AG20443 (cell line): ENCODE measurements around the gene CMKLR1.

Source experiments
- DNase-seq: peaks from one replicate; pipeline ENCODE4 v3.0.0; 2012; ENCODE audit warnings: low spot score, mixed read lengths

Gene CMKLR1

DNA sequence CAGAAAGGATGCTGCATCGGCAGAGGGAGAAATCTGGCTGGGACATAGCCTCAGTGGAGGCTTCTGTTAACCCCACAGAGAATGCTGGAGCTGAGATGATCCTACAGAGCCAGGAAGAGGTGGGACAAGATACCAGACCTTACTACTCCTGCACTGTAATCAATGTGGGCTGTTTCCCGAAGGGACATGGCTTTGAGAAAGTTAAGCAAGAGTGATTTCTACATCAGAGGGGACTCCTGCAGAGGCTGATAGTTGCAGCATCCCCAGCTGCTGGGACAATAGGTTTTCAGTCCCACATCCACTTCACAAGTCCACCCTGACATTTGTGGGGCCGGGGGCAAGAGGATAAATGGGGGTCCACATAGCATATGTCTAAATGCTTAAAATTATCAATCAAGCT lies 22.5 kb upstream of the CMKLR1 start:
- no peak for DNase-seq

DNA sequence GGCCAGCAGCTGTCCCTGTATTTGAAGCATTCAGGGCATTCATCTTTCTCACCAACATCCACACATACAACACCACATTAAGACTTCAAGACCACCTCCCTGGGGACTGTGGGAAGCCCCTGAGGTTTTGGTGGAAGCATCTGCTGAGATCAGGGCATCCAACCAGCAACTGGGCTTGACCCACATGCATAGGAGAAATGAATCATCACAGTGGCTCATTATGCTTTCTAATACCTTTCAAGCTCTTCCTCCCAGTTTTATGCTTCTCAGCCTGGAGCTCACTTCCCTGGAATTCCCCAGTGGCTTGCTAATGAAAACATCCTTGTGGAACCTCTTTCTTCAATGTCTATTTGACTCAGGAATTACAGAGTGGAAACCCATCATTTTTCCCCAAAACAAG lies 21.4 kb upstream of the CMKLR1 start:
- DNase-seq = no peak

DNA sequence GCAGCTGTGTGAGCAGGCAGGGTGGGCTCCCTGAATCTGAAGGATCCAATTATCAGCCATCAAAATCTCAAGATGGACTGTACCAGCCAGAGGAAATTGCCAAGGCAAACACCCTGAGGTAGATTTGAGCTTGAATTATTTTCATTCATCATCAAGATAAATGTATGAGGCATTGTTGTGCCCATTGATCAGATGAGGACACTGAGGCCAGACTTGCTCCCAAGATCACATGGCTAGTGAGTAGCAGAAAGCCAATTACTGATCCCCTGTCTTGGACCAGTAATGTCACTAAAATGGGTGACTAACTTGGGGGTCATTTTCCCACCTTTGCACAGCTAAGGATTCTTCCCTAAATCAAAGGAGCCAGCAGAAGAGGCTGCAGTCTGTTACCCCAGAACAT lies 20.9 kb upstream of the CMKLR1 start:
- DNase-seq = no peak

DNA sequence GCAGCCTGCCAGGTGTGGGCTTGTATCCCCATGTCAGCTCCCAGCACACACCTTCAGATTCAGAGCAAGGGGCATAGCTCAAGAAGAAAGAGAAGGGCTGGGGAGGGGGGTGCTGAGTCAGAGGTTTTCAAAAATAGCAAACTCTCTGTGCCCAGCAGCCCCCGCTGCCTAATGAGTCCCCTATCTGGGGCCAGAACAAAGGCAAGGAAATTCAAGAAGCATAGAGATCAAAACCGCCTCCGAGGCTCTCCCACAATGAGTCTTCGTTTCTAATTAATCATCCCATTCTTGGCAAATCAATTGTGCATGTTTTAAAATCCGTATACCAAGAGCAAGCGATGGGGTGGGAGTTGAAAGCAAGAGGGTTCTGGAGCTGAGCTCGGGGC lies 19.5 kb upstream of the CMKLR1 start:
- no peak for DNase-seq

DNA sequence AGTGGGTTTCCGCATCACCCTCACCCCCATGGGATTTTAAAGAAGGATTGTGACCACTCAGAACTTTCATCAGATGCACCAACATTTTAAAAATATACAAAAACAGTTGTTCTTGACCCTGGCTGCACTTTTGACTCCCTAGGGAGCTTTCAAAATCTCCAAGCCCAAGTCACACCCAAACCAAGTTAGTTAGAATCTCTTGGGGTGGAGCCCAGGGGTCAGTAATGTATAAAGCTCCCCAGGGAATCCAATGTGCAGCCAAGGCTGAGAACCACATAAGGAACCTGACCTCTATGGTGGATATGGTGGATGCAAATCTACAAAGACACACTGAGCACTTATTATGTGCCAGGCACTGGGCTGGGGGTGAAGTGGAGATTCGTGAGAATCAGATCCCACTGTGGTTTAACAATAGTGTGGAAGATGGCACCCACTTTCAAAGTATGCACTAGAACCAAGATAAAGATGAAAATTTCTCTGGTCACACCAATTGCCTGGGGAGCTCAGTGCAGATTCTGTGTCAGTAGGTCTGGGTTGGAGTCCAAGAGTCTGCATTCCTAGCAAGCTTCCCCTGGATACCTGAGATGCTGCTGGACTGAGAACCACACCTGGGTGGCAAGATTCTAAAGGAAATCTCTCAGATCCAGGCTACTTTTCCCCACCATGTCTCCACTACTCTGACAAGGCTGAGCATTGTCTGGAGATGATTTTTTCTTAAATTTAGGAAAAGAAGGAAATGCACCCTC lies 18.9 kb upstream of the CMKLR1 start:
- no peak for DNase-seq

DNA sequence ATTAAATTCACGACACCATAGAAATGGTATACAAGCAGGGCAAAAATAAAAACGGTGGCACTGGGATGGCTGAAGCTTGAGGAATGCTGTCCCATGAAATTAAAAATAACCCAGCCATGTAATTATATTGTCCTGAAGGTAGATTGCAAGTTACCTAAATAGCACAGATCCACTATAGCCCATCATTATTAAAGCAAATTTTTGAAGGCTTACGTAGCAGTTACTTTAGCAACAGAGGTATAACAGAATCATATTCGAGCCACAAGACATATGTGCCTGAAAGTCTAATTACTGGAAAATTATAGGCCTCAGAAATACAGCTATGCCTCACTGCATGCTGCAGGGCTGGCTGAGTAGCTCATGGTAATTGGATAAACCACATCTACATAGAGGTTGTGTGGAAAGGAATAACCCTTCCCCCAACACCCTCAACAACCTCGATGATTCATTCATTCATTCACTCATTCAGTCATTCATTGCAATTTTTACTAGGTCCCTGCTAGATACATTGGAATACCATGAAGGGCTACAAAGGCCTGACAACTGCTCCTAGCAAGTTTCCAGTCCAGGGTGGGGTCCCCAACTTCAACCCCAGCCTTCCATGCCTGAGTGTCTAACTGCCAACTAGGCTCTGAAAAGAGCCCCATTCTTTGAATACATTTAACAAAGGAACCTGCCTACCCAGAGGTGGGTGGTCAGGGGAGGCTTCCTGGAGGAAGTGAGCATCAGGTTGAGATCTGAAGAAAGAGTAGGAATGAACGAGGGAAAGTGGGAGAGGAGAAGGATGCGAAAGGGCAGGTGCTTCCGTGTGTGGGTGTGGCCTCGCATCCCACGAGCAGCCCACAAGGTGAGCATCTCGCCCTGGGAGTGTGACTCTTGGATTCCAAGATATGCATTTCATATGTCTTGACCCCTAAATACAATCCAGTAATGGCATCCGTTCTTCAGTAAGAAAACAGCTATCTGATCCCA lies 18.0 kb upstream of the CMKLR1 start:
- DNase-seq = no peak

DNA sequence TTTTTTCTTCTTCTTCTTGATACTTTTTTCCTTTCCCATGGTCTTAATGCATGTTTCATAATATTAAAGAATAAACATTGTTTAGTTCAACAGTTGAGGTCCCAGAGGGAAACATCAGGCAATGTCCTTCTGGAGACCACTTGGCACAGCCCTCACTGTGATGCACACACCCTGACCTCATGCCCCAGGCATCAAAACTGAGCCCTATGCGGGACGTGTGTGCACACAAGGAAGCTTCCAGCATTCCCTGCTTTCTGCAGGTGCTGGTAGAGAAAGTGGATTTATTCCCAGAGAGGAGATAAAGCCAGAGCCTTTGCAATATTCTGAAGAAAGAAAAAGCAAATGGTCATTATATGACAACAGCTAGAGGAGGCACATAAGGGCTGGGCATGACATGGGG lies 16.0 kb upstream of the CMKLR1 start:
- DNase-seq = no peak

DNA sequence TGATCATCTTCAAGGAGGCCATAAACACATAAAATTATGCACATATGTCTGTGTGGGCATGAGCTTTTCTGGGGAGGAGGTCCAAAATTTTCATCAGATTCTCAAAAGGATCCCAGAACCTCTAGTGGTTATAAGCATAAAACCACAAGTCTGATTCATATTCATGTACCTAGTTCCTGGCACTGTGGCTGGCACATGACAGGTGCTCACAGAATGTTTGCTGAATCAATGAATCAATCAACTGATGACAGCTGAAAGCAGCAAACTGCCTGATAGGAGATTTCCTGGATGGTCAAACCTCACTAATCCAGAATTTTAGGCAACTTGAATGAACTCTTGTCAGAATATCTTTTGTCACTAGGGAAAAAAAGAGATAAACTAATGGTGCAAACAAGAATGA lies 13.5 kb upstream of the CMKLR1 start:
- no peak for DNase-seq

DNA sequence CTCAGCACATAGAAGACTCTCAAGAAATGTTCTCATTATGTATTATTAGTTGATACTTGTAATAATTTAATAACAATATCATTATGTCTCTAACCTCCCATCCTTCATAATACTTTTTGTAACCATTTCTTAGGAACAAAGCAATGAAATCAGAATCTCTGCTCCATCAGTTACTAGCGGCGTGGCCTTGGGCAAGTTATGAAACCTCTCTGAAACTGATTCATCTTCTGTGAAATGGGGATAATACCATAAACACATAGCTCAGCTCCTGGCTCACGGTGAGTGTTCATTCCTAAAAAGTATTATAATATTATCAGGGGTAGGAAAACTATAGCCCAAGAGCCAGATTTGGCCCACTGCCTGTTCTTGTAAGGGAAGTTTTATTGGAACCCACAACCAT lies 11.4 kb upstream of the CMKLR1 start:
- no peak for DNase-seq

DNA sequence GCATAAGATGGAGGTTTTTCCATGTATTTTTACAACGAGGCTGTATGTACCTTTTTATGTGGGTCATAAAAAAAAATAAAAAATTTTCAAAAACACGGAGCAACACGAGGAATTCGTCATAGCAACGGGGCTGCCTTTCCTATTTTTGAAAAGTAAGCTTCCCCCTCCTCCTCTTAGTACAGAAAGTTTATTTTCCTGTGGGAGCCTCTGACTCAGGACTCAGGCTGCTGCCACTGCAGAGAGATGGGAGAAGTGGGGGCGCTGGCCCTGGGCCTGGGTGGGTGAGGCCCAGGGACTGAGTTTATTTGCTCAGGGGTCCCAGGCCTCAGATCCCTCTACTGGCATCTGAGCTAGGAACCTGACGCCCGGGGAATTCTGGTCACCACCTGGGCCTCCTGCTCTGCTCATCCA lies 10.2 kb upstream of the CMKLR1 start:
- no peak for DNase-seq

DNA sequence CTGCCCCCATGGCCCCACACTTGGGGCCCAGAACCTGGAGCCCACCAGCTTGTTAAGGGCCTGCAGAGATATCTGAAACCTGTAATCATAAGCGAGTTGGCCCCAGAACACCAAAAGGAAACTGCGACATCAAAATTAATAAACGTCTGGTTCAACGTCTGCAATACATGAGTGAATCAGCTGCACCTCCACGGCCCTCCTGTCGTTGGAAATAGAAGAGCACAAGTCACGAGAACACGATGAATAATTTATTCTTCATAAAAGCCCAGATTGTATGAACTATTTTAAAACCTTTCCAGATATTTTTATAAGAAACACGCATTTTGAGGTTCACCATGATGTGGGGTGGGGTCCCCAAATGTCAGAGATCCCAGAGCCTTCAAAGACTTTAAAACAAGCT lies 9.7 kb upstream of the CMKLR1 start:
- DNase-seq = no peak

DNA sequence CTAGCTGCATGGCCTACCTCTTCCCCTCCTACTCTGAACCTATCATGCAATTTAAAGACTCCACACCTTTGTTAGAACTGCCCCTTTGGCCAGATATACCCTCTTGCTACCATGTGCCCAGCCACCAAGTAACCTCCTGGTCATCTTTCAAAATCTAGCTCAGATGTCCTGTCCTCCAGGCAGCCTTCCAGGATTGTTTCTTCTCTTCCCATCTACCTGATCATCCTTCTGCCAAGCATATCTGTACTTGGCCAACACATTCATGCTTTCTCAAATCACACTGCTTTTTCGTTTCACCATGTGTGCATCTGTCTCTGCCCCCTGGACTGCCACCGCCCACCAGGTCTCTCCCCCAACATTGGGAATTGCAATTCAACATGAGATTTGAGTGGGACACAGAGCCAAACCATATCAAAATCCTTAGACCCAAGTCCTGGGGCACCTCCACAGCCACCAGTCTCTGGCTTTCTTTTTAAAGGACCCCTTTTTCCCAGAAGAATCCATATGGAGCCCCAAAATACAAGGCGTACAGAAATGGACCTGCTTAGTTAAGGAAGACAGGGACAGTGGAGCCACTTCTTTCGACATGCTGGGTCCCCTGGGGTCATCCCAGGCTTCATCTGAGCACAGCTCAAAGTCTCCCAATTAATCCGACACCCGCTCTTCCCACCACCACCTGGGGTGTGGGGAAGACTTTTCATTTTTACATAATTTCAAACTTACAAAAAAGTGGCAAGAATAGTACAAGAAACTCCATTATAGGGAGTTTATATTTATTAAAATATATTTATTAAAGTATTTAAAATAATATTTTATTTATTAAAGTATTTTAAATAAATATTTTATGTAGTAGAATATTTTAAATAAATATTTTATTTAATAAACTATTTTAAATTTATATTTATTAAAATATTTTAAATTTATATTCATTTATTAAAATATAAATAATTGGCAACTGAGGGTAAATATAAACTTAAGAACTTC lies 7.9 kb upstream of the CMKLR1 start:
- DNase-seq = no peak

DNA sequence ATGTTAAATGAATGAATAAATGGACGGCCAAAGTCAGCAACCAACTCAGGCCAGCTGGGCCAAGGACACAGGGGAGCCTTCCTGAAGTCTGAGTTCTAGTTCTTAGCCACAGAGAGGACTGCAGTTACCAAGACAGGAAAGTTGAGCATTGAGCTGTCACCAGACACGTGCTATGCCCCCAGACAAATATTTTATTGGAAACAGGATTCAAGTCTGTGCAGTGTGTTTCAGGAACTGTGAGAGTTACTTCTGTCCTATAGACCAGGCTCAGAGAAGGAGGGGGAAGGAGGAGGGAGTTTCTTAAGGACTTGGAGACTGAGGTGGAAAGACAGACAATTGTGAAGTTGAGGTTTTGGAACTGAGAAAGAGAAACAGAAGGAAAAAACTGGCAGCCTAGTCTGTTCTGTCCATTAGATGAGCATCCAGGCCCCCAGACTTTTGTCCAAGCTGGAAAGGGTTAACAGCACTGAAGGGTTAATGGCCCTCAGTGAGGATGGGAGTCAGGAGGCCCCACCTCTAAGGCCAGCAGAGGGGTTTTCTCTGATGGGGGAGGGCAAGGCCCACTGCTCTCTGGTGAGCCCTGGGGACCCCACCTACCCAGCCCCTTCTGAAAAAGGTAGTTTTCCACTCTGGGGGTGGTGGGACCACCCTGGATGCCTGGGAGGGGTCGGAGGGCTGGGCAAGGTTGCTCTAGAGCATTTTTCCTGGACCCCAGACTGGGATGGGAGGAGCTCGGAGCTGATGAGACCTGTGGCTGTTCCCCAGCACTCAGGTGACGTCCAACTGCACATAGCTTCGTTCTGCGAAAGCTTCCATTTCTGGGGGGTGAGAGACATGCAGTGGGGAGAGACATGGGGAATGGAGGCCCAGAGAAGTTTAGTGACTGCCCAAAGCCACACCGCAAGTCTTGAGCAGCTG lies 6.9 kb upstream of the CMKLR1 start:
- DNase-seq = no peak

DNA sequence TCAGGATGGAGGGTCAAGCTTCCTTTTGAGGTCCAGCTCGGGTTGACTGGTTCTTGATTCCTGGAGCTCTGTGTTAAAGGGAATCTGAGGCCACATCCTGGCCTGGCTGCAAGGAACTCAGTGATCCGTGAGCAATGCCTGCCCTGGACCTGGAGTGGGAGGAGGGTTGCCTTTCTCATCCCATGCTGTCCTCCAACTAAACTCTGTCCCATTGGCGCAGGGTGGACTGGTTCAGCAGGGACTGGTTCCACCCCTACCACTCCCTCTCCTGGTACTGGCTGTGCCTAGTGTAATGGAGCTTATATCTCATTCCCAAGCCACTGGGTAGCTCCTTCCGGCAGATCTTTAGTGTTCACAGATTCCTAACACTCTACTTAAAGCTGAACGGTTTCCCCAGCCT lies 3.9 kb upstream of the CMKLR1 start:
- peak; percentile 22 for DNase-seq

DNA sequence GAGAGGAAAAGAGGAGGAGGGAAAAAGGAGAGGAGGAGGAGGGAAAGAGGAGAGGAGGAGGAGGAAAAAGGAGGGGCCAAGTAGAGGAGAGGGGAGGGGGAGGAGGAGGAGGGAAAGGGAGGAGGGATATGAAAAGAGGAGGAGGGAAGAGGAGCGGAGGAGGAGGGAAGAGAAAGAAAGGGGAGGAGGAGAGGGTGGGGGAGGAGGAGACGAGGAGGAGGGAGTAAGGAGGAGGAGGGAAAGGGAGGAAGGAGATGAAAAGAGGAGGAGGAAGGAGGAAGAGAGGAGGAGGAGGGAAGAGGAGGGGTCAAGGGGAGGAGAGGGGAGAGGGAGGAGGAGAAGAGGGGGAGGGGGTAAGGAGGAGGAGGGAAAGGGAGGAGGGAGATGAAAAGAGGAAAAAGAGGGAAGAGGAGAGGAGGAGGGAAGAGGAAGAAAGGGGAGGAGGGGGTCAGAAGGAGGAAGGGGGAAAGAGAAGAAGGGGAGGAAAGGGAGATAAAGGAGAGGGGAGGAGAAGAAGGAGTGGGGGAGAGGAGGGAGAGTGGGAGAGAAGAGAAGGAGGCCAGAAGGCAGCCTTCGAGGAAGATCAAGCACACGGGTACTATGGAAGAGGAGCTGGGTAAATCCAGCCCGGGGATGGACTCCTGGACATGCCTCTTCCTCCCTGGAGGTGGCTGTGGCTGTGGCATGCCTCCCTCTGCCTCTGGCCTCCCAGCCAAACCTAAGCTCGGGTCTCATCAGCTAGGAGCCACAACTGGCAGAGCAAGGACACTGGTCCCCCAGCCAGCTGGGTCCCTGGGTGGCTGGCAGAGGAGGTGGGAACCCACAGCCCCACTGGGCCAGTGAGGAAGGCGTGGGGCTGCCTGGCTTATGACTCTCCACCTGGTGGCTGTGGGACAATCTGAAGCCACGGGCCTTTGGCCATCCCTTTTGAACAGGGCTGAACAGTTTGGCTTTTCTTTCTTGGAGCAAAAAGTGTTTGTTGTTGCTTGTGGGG lies 3.0 kb upstream of the CMKLR1 start:
- DNase-seq = no peak

DNA sequence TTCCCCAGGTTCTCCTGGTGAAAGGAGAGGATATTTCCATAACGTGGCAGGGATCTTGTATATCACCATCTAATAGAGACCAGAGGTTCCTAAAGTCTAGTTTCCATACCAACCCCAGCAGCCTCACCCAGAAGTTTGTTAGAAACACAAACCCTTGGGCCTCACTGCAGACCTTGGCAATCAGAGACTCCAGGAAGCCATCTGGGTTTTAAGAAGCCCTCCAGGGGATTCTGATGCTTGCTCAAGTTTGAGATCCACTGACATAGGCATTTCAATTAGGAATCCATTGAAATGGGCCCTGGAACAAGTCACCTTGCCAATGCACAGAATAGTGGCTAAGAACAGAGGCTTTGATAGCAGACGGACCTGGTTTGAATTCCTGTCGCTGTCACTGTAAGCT lies 2.2 kb upstream of the CMKLR1 start:
- no peak for DNase-seq

DNA sequence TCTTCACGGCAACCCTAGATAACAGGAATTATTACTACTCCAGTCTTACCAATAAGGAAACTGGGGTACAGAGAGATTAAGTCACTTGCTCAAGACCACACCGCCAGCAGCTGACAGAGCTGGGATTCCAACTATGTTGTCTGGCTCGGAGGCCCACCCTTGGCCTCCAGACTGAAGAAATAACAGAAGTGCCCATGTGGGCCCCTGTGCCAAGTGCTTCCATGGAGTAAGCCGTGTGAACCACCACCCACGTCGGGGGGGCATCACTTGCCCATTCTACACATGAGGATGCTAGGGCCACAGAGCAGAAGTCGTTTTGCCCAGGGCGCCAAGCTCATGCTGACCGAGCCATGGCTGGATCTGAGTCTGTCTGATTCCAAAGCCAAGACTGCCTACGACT lies 926 bp upstream of the CMKLR1 start:
- no peak for DNase-seq

DNA sequence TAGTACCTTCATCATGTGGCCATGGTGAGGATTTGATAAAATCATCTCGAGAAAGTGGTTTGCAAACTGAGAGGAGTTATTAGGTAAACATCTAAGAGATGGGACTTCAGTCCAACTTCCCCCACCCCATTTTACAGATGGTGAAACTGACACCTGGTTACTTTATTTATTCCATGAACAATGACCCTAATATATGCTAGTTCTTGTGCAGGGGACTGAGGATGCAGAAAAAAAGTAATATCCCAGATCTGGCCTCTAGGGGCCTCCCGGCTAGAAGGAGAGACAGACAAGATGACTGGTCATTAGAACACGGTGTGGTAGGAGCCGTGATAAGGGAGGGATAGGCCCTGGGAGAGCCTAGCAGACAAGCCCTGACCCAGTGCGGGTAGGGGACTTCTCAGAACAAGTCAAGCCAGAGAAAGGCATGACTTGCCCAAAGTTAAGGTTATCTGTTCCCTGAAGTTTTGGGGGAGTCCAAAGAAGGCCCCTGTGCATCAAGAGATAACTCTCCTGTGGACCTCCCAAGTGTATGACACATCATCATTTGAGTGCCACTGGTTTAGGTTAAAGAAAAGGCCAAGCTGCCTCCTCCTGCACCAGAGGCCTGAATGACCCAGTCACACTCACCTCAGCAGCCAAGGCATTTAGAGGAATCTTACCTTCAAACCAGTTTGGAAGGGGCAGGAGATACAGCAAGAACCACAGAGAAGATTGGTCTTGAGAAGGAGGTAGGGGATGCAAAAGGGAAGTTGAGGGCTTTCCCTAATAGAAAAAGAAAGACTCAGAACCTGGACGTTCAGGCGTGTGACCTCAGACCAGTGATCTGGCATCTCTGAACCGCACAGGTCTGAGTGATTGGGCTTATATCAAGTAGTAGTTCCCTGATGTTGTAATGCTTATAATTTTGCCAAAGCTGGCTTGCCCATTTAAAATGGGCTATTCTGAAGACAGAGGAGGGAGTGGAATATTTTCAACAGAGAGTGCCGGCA lies 1.6 kb downstream of the CMKLR1 start:
- peak; percentile 56 for DNase-seq
